HG03159 (cell line): ENCODE results near the gene HLA-DMA.

Source experiments
- ATAC-seq: cut with Tn5 transposase; IDR thresholded peaks from one replicate; pipeline ENCODE4 v1.9.1; 2021; ENCODE audit warnings: mild to moderate bottlenecking, moderate library complexity; ENCODE audit not compliant: unreplicated experiment

HLA-DMA gene

DNA sequence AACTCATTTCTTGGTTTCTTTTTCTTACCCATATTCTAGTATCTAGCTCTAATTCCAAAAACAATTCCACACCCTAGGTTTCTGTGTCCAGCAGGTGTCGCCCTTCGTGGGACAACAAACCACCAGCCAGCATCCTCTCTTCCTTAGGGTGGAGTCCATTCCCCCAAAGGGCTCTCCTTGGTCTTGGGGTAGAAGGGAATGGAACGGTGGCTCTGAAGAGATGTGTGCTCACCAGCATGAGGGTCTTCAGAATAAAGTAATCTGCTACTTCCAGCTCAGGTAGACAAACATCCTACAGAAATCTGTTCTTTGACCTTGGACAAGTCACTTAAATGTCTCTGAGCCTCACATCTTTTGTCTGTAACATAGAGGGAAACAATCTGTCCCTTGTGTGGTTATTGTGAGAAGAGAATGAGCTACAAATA is 19.2 kb downstream of the HLA-DMA start:
- ATAC-seq, result no peak

DNA sequence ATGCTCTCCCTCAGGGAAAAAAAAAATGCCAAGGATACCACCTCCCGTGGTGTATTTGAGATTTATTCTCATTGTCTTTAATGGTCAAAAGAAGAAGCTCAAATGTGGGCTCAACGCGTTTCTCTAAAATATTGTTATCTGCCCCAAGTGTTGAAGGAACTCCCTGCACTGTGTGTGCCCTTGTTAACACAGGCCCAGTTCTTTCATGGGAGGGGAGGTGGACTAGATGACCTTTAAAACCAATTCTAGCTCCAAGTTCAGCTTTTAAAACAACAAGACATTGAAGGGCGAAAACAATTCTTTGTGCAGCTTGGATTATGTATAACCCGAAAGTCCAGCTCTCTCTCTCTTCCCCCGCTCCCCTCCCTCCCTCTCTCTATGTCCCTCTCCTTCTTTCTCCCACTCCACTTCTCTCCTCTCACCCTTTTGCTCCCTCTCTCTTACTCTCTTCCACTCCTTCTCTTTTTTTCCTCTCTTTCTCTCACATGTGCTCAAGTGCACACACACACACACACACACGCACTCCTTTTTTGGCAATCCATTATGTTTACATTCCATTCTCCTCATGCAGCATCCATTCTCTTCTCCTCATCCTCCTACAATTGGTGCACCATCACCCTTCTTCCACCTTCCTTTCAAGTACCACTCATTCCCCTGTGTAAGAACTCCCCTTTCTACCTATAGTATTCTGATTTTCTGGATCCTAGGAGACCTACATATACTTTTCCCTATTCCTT is 20.6 kb downstream of the HLA-DMA start:
- ATAC-seq, result no peak

DNA sequence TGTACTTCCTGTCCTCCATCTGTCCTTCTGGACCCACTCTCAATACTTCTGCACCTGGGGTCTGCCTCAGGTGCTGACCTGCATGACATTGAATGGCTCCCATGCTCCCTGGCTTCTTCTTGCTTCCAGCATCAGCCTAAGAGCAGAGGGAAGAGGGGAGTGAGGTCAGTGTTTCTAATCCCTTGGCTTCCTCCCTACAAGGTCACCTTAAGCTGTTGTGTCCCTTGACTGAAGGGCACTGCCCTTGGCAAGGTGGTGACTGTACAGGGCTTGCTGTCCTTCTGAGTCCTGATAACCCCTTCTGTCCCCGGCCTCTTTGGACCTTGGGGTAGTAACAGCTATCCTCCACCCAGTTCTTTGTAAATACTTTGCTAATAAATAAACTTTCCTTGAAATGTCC is 21.7 kb downstream of the HLA-DMA start:
- no peak for ATAC-seq

DNA sequence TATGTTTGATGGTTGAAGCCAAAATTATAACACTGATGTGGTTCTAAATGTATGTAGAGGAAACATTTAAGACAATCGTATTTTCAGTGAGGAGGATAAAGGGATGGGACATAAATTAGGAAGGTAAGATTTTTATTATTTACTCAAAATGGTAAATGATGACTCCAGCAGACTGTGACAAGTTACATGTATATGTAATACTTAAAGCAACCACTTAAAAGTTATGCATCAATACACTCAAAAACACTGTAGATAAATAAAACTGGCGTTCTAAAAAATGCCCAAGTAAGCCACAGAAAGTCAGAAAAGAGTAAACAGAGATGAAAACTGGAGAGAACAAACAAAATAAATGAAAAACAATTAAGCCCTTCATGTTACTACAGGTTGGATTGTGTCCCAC is 30.8 kb downstream of the HLA-DMA start:
- ATAC-seq, result no peak

DNA sequence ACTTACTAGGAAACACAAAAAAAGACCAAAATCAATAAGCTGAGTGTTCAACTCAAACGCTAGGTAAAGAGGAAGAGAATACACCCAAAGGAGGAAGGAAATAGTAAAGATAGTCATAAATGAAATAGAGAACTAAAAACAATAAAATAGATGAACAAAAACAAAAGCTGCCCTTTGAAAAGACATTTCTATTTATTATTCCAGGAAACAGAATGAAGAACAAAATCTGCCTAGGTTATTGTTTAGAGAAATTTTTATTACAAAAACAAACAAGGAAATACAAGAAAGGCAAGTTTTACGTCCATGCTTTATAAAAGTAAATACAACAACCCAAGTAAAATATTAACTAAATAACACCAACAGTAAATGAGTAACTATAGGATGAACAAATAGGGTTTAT is 32.2 kb downstream of the HLA-DMA start:
- no peak for ATAC-seq

DNA sequence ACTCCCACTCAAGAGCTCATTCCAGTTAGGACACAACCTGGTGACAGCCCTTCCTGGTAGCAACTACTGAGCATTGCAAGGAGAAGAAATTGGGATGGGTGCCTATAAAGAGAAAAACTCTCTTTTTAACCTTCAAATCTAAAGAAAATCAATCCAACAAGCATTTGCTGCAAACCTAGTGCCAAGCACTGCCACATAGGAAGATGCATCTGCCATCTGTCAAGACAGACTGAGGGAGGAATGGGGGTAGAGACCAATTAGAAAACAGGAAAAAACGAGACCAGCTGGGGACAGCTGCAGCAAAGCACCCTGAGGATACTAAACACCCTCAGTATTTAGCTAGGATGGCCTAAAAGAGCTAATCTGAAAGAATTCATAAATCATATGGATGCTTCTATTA is 39.9 kb downstream of the HLA-DMA start:
- ATAC-seq, result no peak

DNA sequence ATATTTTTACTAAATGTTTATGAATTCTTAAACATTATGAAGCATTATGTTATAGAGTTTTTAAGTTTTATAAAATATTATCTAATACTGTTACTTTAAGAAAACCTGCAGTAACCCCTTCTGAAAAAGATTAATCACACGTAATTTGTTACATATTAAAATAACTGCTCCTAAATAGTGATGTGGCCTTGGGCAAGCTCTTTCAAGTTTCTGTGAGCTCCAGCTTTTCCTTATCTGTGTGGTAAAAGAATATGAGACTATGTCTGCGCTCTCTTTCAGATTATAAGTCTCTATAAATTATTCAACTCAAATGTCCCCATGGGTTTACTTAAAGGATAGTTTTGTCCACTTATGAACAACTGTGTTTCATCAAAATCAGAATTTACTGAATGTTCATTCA is 44.0 kb downstream of the HLA-DMA start:
- no peak for ATAC-seq

DNA sequence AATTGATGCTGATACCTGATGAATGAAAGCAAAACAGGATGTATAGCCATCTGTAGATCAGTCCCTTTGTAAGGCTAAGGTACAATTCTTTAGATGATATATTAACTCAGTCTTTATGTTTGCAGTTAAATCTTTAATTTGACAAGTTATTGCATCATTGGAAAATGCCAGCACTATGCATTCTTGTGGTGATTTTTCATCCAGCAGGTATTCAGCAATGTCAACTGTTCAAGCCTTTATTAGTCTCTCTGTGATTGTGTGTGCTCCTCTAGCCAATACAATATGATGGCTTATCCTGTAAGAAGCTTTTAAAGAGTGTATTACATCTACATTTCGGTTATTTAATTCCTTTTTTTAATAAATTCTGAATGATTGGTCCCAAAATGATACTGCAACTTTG is 46.4 kb downstream of the HLA-DMA start:
- no peak for ATAC-seq

DNA sequence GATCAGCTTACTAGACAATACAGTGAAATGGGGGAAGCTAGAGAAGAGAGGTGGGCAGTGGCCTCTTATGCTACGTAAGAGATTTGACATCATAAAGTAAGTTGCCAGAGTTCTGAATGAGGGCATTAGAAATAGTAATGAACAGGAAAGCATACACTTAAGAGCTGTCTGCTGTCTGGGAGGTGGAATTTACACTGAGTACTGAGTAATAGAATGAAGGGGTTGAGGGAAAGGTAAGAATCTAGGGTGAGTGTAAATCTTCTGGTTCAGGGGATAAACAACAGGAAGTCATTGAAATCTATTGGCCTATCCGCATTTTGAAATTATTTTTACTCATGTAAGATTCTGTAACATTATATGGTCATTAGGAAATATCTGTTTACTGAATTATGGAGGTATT is 47.8 kb downstream of the HLA-DMA start:
- no peak for ATAC-seq

DNA sequence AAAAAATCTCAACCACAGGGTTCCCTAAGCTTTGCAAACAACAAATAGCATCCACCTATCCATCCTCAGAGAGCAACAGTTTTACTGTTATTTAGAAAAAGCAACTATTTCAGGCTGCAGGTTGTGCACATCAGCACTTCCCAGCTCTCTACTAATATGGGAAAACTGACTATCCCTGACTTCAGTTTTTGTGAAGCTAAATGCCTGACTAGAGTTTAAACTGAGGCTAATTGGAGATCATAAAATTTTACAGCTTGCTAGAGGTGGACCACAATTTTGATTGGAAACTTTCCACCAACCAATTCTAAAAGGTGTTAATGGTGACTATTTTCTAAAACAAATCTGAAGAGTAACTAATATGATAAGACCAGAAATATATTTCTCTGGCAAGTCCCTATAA is 48.9 kb downstream of the HLA-DMA start:
- ATAC-seq, result no peak
